ENCODE measurements around the gene FBXO36. TPM values are rescaled to one million over a fixed set of nuclear protein-coding genes. Genes with fewer than 3 reads are reported as not detected.

Gene FBXO36
- polyA plus RNA-seq, 1 experiment = 2.4 TPM

DNA sequence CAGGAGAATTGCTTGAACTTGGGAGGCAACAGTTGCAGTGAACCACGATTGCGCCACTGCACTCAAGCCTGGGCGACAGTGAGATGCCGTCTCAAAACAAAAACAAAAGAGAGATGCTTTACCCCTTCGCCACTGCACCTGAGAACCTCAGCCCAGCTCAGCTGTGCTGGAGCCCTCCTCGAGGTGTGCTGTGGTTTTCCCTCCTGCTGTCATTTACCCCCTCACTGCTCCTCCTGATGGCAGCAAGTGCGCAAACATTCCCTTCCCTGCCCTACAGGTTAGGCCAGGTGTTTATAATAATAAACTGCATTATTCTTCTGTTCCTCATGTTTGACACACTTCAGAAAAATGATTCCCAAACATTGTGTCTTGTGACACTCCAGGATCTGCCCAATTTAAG is 8.4 kb downstream of the FBXO36 start:
- no peaks in the 10 kb centered on the region for H3K27me3 ChIP-seq (ENCODE audit: control insufficient read depth, insufficient read depth, low read length)
- H3K4me3 ChIP-seq (ENCODE audit: low read depth, low read length) = no peak overlapping the region
- peaks cover 1% of the 10 kb centered on the region; the same call in 1 of the 2 replicates for H3K36me3 ChIP-seq (ENCODE audit: control insufficient read depth, insufficient read depth, low read length)
- TF ChIP-seq, protein P1, sequence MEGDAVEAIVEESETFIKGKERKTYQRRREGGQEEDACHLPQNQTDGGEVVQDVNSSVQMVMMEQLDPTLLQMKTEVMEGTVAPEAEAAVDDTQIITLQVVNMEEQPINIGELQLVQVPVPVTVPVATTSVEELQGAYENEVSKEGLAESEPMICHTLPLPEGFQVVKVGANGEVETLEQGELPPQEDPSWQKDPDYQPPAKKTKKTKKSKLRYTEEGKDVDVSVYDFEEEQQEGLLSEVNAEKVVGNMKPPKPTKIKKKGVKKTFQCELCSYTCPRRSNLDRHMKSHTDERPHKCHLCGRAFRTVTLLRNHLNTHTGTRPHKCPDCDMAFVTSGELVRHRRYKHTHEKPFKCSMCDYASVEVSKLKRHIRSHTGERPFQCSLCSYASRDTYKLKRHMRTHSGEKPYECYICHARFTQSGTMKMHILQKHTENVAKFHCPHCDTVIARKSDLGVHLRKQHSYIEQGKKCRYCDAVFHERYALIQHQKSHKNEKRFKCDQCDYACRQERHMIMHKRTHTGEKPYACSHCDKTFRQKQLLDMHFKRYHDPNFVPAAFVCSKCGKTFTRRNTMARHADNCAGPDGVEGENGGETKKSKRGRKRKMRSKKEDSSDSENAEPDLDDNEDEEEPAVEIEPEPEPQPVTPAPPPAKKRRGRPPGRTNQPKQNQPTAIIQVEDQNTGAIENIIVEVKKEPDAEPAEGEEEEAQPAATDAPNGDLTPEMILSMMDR (IDR thresholded peaks at IDR 0.05; ENCODE audit: insufficient read depth, low read depth, low read length) = no peak
- no peak for DNase-seq (ENCODE audit: low read depth)
- ChIA-PET CTCF (interaction anchor here (1.3 kb wide), 1 partner anchor 11 kb away, joined by 3 read pairs; no protein-coding TSS in a partner anchor), POLR2A (no interaction called here)

DNA sequence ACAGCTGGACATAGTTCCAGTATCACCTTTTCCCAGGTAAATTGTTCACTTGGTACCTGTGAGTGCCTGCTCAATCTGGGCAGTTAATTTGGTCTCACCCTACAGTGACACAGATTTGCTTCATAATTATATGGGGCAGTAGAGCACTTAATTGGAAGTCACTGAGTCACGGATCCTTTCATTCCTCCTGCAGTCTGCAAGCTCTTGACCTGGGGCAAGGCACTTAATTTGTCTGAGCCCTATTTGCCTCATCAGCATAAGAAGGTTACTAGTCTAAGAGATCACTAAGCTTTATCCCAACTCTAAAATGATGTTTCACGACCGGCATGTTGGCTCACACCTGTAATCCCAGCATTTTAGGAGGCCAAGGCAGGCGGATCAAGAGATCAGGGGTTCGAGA is 8.9 kb downstream of the FBXO36 start:
- CTCF ChIA-PET = no interaction called here

DNA sequence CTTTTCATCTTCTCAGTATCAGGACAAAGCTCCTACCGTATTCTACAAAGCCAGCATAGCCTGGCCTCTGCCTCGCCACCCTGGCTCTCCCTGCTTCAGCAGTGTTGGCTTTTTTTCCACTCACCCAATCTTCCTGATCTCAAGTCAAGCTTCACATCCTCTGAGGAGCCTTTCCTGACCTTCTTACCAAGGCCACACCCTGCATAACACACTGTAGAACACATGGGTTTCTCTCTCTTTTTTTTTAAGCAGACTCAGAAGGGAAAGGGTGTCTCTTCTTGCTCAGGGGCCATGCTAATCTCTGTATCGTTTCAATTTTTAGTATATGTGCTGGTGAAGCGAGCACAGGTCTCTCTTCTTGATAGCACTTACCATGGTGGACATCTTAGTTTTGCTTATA is 15.2 kb downstream of the FBXO36 start:
- TF ChIP-seq, protein P1 (IDR thresholded peaks at IDR 0.05; ENCODE audit: insufficient read depth, low read depth, low read length) = no peak
- ChIA-PET CTCF (no interaction called here), POLR2A (no interaction called here)
- H3K36me3 ChIP-seq (ENCODE audit: control insufficient read depth, insufficient read depth, low read length) = peaks cover 1% of the 10 kb centered on the region; the same call in 1 of the 2 replicates
- no peak overlapping the region for H3K4me3 ChIP-seq (ENCODE audit: low read depth, low read length)
- no peaks in the 10 kb centered on the region for H3K27me3 ChIP-seq (ENCODE audit: control insufficient read depth, insufficient read depth, low read length)
- DNase-seq (ENCODE audit: low read depth) = no peak

More for the DNA sequence above, 8.9 kb downstream of the FBXO36 start:
- POLR2A ChIA-PET = no interaction called here
- TF ChIP-seq, protein P1 (IDR thresholded peaks at IDR 0.05; ENCODE audit: insufficient read depth, low read depth, low read length) = no peak
- no peak for DNase-seq (ENCODE audit: low read depth)
- Histone ChIP-seq H3K4me3 (ENCODE audit: low read depth, low read length) (no peak overlapping the region), H3K27me3 (ENCODE audit: control insufficient read depth, insufficient read depth, low read length) (no peaks in the 10 kb centered on the region), H3K36me3 (ENCODE audit: control insufficient read depth, insufficient read depth, low read length) (peaks cover 1% of the 10 kb centered on the region; the same call in 1 of the 2 replicates)

DNA sequence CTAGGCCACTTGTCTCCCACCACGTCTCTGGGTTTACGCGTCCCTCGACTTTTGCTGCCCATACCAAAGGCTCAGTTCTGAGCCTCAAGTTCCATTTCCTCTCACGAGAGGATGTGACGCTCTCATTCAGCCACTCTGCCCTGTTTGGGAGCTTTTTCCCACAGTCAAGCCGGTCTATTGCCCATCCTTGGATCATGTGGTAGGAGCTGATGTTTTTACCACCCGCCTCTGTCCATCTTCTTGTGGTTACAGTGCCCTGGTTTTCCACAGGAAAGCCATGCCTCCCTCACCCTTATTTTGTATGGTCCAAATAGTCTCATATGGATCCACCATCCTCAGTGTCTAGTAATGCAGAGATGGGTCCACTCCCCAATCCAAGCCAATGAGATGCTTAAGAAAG is 20.4 kb downstream of the FBXO36 start:
- H3K27me3 ChIP-seq (ENCODE audit: control insufficient read depth, insufficient read depth, low read length) = no peaks in the 10 kb centered on the region
- ChIA-PET CTCF (interaction anchor here (0.9 to 1.3 kb wide), 2 partner anchors 9 kb away, joined by 3 to 5 read pairs; no protein-coding TSS in a partner anchor), POLR2A (no interaction called here)
- no peak overlapping the region for H3K4me3 ChIP-seq (ENCODE audit: low read depth, low read length)
- TF ChIP-seq, protein P1 (IDR thresholded peaks at IDR 0.05; ENCODE audit: insufficient read depth, low read depth, low read length) = no peak
- no peaks in the 10 kb centered on the region for H3K36me3 ChIP-seq (ENCODE audit: control insufficient read depth, insufficient read depth, low read length)
- no peak for DNase-seq (ENCODE audit: low read depth)

DNA sequence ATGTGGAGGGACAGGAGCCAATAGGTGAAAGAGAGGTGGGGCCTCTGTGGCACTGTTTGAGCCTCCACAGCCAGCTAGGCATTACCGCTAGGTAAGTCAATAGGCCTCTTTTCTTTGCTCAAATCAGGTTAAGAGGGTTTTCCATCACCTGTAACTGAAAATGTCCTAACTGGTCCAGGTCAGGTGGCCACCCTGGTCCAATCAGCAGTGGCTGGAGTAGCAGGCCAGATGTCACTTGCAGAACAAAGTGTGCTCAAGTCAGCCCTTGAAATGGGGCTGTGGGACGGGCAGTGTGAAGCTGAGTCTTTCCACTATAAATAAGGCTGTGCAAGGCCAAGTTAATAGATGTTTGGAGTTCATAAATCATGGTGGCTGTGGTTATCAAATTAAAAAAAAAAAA is 20.9 kb downstream of the FBXO36 start:
- CTCF ChIA-PET = interaction anchor here (0.9 kb wide), 1 partner anchor 10 kb away, joined by 3 read pairs; no protein-coding TSS in a partner anchor
- no peak for DNase-seq (ENCODE audit: low read depth)
- H3K4me3 ChIP-seq (ENCODE audit: low read depth, low read length) = no peak overlapping the region
- TF ChIP-seq, protein P1 (IDR thresholded peaks at IDR 0.05; ENCODE audit: insufficient read depth, low read depth, low read length) = no peak
- no peaks in the 10 kb centered on the region for H3K27me3 ChIP-seq (ENCODE audit: control insufficient read depth, insufficient read depth, low read length)
- POLR2A ChIA-PET = no interaction called here
- H3K36me3 ChIP-seq (ENCODE audit: control insufficient read depth, insufficient read depth, low read length) = no peaks in the 10 kb centered on the region

Measured in BJ (cell line).